HG02970 (cell line): Measurements from ENCODE around the gene IBA57.
"Not testable (repeated sequence)": the region's sequence is repeated elsewhere in the genome, so short reads cannot be mapped to it uniquely, and the experiment has no call there.

Experiments
- ATAC-seq: cut with Tn5 transposase; IDR thresholded peaks from one replicate; pipeline ENCODE4 v1.9.1; 2021; ENCODE audit warnings: mild to moderate bottlenecking, moderate library complexity, moderate number of reproducible peaks; ENCODE audit not compliant: unreplicated experiment, low FRiP score

Gene IBA57

DNA sequence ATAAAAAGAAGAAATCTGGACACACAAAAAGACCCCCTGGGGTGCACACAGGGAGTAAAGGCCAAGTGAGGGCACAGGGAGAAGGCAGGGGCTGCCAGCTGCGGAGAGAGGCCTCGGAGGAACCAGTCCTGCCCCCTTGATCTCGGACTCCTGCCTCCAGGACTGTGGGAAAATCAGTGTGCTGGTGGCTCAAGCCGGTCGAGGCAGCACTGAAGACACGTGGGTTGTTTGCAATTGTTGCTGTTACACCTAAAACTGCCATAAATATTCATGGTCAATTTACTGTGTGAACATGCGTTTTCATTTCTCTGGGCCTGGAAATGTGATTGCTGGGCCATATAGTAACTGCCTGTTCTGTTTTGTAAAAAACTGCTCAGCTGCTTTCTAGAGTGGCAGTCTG is 18.5 kb downstream of the IBA57 start:
- ATAC-seq, result no peak

DNA sequence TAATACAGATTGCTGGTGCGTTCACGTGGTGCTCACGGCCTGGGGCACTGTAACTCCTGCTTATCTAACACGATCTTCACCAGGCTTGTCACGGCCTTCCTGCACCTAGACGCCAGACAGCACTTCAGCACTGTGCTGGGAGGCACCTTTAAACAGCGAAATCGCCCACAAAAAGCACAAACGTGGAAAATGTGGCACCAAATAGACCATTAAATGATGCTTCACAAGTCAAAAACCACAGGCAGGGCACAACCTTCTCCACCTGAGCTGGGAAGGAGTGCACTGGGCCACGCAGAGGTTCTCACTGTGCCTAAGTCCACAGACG is 20.0 kb downstream of the IBA57 start:
- no peak for ATAC-seq

DNA sequence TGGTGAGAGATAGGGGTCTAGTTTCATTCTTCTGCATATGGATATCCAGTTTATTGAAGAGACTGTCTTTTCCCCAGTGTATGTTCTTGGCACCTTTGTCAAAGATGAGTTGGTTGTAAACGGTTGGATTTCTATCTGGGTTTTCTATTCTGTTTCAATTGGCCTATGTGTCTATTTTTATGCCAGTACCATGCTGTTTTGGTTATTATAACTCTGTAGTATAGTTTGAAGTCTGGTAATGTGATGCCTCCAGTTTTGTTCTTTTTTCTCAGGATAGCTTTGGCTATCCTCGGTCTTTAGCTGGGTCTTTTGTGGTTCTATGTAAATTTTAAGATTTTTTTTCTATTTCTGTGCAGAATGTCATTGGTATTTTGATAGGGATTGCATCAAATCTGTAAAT is 22.6 kb downstream of the IBA57 start:
- ATAC-seq, result not testable (repeated sequence)

DNA sequence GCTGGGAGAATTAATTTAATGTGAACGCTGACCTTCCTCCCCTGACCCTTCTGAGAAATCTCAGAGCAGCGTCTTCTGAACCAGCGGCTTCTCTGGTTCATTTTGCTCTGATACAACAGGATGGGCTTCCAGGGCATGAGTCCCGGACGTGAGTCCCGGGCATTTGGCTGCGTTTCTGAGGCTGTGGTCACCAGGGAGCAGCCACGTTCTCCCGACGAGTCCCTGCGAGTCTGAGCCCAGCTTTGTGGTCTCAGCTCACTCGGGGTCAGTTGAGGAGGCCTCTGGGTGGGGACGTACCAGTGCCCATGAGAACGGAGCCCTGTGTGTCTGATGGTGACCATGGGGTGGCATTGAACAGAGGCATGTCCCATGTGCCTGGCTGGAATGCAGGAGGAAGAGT is 24.6 kb downstream of the IBA57 start:
- no peak for ATAC-seq

DNA sequence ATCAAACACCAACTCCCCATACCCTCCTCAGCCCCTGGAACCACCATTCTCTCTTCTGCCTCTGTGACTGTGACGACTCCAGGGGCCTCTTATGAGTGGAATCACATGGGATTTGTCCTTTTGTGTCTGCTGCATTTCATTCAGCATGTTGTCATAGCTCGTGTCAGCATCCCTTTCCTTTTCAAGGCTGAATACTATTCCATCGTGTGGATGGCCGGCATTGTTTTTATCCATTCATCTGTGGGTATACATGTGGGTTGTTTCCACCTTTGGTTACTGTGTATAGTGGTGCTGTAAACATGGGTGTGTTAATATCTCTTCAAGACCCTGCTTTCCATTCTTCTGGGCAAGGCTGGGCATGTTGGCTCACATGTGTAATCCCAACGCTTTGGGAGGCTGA is 25.2 kb downstream of the IBA57 start:
- no peak for ATAC-seq

DNA sequence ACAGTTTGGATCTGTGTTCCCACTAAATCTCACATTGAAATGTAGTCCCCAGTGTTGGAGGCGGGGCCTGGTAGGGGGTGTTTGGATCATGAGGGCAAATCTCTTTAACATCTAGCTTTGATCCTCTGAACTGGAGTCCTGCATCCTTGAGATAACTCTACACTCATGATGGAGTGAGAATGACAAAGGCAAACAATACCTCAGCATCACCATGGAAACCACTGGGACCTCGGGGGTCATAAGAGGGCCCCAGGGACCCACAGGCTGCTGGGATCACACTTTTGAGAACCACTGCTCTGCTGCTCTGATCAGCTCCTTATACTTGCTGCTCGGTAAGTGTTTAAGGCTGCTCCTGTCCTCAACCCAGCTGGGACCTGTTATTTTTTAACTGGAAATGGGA is 28.8 kb downstream of the IBA57 start:
- ATAC-seq, result no peak

DNA sequence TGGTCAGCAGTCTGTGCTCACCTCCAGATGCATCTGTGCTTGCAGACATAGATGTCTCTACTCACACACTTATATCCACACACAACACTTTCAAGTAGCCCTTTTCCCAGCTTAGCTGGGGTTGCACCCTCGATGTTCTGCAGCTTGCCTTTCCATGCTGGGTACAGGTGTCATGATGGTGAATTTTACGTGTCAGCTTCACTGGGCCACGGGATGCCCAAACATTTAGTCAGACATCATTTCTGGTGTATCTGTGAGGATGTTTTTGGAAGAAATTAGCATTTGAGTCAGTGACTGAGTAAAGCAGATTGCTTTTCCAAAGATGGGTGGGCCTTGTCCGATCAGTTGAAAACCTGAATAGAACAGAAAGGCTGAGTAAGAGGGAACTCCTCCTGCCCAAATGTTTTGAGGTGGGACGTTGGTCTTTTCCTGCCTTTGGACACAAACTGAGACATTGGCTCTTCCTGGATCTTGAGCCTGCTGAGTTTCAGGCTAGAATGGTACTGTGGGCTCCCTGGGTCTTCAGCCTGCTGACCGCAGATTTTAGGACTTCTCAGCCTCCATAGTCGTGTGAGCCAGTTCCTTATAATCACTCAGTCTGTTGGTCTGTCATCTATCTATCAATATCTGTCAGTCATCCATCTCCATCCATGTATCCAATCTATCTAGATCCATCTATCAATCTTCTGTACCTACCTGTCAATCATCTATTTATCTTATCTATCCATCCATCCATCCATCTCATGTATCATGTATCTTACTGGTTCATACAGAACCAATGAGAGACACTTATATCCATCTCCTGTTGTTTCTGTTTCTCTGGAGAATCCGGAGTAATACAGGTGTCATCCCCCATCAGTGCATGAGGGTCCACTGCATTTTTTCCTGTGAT is 29.6 kb downstream of the IBA57 start:
- ATAC-seq, result no peak

DNA sequence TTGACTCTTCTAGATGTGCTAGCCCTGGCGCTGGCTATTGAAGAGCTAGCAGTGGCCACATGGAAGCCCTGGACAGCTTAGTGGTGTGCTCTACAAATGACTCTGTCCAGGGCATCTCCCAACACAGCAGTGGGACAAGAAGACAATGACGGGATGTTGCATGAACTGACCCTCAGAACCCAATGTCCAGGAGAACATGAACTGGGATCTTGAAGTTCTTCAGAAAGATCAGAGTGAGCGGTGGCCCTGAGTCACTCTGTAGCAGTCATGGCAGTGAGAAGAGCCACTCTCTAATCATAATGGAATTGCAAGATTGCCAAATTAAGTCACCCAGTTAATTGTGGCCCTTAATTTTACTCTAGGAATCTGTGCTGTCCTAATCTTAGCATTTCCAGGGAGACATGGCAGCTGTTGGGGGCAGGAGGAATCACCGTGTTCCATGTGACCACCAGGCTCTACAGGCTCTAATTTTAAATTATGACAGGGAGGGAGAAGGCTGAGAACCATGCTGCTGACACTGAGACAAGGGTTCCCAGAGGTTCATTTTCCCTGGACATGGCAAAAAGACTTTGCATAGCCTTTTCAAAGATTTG is 32.0 kb downstream of the IBA57 start:
- no peak for ATAC-seq

DNA sequence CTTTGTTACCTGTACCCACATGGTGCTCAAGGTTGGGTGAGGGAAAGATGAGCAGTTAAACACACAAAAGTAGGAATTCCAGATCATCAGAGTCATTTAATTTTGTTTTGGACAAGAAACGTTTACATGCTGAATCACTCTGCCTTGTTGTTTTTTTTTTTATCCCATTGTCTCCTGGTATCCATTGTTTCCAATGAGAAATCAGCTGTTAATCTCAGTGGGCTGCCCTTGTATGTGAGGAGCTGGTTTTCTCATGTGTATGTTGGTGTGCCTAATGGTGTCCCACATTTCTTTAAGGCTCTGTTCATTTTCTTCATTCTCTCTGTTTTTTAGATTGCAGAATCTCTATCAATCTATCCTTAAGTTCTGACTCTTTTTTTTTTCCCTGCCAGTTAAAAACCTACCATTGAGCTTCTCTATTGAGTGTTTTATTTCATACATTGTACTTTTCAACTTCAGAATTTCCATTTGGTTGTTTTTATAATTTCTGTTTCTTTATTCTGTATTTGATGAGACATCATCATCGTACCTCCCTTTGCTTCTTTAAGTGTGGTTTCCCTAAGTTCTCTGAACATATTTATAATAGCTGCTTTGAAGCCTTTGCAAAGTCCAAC is 33.5 kb downstream of the IBA57 start:
- no peak for ATAC-seq

DNA sequence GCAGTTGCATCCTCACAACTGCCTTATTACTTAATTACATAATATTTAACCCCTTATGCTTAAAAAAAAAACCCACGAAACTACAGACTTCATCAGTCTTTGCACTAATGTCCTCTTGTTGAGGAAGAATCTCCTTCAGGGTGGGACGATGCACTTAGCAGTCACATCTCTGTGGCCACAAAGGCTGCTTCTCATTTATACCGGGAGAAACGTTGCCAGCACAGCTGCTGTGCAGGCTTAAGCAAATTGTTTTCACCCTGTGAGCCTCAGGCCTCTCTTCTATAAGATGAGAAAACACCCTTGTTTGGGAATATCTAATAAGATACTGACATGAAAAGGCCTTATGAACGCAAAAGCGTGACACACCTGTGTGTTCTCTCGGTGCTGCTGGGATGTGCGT is 39.4 kb downstream of the IBA57 start:
- no peak for ATAC-seq

DNA sequence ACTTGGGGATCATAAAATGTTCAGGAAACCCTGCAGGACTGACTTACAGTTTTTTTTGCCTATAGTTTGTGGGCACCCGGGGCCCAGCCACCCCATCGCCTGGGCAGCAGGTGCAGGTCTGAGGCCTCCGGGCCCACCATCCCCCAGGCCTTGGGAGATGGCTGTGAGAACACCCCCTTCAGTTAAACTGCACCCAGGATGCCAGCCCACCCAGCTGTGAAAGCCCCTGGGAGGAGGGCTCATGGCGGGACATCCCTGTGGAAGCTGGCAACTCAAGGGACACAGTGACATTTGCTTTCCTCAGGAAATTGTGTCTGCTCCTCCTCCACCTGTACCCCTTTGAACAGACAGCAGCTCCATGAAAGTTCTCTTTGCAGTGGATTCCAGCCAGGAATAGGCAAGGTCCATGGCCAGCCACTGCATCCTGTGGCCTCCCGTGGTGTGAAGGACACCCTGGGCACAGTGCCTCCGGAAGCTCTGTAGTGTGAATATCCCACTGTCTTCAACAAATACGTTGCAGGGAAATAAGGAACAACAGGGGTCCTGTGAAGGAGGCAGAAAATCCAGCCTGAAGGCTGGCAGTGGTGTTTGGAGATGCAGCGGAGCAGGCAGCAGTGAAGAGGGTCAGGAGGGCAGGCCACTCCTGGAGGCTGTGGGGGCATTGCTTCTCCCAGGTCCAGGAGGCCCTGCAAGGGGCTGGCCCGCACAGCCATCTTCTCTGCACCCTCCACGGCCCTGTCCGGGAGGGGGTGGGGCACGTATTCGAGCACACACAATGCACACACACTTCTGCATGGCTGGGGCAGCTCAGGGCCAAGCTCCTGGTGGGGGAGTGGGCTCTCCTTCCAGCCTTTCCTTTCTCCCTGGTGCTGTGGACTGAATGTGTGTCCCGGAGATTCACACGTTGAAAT is 40.2 kb downstream of the IBA57 start:
- ATAC-seq, result no peak

DNA sequence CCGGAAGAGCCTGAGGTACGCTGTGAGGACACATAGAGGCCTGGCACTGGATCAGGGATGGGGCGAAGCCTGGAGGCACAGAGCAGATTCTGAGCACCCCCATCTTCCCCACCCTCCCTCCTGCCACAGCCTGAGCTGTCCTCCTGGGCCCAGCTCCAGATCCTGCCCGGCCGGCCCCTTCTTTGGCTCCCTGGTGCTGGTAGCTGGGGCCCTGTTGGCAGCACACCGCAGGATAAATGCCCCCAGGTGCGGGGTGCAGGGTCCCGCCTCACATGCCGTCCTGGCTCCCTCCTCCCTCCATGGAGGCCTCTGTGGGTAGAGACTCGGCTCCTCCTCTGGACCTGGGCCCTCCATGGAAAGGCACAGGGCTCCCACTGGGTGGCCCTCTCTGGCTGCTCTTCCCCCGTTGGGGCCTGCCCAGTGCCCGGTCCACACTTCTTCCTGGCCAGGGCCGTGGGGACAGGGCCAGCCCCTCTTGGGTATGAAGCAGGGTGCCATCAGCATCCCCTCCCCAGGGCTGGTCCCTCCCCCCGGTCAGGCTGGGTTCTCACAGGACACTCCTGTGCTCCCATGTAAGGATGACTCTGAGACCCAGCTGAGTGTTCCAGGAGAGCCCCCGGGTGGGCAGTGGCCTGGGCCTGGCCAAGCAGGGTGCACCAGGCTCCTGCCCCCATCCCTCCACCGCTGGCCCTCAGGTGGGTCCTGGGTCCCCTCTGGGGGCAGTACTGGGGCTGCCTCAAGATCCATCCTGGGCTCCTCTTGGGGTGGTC is 41.2 kb downstream of the IBA57 start:
- ATAC-seq, result no peak

DNA sequence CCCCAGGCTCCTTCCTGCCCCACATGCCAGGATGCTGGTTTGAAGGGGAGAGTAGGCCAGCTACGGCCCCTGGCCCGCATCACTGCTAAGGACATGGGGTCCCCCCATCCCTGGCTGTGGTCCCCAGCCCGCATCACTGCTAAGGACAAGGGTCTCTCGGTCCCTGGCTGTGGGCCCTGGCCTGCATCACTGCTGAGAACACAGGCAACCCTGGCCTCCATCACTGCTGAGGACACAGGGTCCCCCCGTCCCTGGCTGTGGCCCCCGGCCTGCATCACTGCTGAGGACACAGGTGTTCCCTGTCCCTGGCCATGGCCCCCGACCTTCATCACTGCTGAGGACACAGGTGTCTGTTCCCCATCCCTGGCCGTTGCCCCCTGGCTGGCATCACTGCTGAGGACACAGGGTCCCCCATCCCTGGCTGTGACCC is 41.8 kb downstream of the IBA57 start:
- no peak for ATAC-seq

DNA sequence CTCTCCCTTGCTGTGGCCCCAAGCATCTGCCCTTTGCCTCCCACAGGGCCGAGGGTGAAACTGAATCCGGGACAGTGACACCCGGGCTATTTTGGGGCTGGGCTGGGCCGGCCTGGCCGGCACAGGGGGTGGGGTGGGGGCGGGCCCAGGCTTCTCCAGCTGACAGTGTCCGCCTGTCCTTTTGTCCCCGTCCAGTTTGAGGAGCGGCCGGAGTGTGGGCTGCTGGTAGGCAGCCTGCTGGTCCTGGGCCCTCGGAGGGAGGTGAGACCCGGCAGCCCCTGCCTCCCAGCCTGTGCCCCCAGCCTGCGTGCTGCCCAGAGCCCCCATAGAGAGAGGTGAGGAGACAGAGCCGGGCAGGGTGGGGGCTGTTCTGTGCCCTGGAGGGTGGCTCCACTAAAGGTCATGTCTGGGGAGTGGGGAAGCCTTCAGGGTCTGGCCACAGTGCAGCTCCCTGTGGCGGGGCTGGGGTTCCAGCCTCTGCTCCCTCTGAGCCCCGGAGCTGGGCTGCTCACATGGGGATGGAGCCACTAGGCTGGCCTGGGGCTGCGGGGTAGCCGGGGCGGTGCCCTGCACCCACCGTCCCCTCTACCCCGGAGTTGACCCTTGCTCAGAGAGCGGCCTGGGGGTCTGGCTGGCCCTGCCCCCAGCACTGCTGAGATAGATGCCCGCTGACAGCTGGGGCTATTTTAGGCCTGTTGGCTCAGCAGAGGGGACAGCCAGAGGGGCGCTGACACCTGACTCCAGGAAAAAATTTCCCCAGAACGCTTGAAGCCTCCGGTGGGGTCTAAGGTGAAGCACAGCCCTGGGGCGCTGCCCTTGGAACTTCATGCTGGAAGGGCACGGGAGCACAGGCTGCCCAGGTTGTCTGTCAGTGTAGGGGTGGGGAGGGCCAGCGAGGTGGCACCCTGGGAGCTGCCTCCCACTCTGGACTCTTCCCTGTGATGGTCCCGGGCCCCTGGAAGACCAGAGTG is 42.5 kb downstream of the IBA57 start, which contains the start of gene OBSCN:
Gene OBSCN, plus strand, starts transcription at position 194 of the 971 bp plus-strand sequence. CDS start 3,740 bp downstream, outside the sequence.
- ATAC-seq, result no peak

DNA sequence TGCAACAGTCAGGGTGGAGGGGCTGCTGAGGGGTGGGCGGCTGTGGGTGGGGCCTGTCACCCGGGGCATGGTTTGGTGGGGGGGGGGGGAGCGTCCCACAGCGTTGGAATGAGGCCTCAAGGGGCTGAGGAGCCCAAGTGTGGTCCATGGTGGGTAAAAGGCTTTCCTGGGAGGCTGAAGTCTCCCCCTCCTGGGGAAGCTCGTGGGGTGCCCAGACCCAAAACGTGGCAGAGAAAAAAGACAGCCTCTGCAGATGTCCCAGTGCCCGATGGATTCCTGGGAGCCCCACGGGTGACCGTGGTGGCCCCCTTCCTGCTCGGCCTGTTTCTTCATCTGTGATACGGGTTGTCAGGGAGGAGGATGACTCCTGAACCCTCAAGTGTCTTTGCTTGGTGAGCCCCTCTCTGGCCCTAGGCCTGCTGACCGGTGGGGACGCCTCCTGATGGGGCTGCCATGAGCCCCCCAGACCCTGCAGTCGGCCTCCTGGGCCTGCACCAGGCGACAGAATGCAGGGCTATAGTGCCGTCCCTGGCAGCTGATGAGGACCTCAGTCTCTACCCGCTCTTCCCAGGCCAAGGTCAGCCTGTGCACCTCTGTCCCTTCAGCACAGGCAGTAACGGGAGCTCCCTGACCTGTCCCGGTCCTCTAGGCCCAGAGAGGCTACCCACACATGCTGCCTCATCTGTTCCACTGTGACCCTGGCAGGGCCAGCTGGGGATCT is 43.4 kb downstream of the IBA57 start:
- ATAC-seq, result no peak

DNA sequence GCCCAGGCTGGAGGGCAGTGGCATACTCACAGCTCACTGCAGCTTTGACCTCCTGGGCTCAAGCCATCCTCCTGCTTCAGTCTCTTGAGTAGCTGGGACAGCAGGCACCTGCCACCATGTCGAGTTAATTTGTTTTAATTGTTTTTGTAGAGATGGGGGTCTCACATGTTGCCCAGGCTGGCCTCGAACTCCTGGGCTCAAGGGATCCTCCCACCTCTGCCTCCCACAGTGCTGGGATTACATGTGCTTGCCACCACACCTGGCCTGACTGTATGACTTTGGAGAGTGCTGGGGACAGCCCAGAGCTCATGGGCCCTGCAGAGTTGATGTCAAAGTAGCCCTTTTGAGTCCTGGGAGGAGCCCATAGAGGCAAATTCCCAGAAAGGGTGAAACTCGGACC is 44.1 kb downstream of the IBA57 start:
- ATAC-seq, result no peak

DNA sequence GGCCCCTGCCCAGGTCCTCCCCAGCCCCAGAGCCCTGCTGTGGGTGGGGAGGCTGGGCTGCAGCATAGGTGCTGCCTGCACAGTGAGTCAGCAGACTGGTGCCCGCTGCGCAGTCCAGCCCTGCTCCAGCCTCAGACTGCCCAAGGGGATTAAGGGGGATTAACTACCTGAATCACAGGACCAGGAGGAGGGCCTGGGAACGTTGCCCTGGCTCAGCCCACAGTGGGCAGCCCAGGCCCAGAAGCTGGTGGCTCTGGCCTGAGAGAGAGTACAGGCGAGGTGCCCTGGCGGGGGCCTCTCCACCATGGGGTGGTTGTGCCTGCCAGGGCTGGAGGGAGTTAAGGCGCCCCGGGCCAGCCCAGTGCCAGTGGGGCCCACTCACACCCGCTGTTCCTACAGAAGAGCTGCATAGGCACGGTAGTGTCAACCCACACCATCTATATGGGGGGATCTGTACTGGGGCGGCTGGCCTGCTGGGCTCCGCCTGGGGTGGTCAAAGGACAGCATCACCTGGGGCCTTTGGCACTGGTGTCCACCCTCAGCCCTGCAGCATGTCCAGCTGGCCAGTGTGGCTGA is 44.6 kb downstream of the IBA57 start:
- ATAC-seq, result no peak
